T-helper 2 cell treated with Interferon-gamma antibody and Interleukin-4, amounts not matched to agents 5 μg/mL and 100 μg/mL, for 36 hours (primary cell): Measurements from ENCODE around the gene TRAF2.
A peak's percentile ranks its signal among the peaks of the same experiment; 100 is the strongest.

Experiments
- DNase-seq: peaks from one replicate; pipeline ENCODE4 v3.0.0; 2021; ENCODE audit warnings: low spot score
- H3K27ac Mint-ChIP-seq: one replicate; pipeline ENCODE4 v1.8.0; 2021; ENCODE audit warnings: mild to moderate bottlenecking, mixed read lengths
- H3K27me3 Mint-ChIP-seq: one replicate; pipeline ENCODE4 v1.8.0; 2021; ENCODE audit warnings: low read depth, mixed read lengths
- H3K36me3 Mint-ChIP-seq: one replicate; pipeline ENCODE4 v1.8.0; 2021; ENCODE audit warnings: low read depth, mixed read lengths
- H3K4me1 Mint-ChIP-seq: one replicate; pipeline ENCODE4 v1.8.0; 2021; ENCODE audit warnings: low read depth, mixed read lengths
- H3K4me3 Mint-ChIP-seq: one replicate; pipeline ENCODE4 v1.8.0; 2022; ENCODE audit warnings: mild to moderate bottlenecking, moderate library complexity, mixed read lengths
- H3K9me3 Mint-ChIP-seq: one replicate; pipeline ENCODE4 v1.8.0; 2021; ENCODE audit warnings: mixed read lengths

TRAF2 gene

DNA sequence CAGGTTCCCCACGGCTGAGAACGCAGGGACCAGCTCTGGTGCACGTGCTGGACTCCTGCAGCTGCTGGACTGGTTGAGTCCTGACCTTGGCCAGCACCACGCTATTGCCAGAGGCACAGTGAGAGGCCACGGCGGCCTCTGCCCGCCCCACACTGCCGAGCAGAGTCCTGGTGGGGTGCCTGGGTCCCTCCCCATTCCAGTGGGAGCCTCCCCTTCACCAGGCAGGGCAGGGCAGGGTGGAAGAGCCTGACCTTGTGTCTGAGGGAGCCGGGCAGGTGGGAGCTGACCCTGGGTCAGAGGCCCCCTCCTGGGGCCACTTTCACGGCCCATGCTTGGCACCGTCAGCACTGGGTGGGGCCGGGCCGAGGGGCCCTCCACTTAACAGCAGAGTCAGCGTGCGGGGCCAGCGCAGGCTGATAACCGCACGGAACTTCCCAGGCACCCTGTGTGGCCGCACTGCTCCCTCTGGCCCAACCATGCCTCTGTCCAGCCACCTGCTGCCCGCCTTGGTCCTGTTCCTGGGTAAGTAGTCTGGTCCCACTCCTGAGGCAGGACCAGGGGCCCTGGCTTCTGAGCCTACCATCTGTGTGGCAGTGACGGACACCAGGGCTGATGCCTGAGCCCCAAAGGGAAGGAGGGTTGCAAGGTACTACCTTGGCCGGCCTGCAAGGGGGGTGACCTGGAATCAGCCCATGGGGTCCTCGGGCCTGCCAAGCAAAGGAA, 34.2 kb upstream of the TRAF2 start, which contains the start of gene MAMDC4:
Gene MAMDC4, plus strand, starts transcription at position 406 of the 723 bp plus-strand sequence. Its CDS starts 71 bp downstream, at position 477.
- H3K27ac Mint-ChIP-seq, result no peak within 1 kb of the TSS
- peak within 1 kb of the TSS; percentile 2 for H3K4me3 Mint-ChIP-seq
- H3K9me3 Mint-ChIP-seq, result no peaks in the 10 kb centered on the region
- H3K27me3 Mint-ChIP-seq, result peaks cover 7% of the 10 kb centered on the region
- DNase-seq, result no peak
- peaks cover 7% of the 10 kb centered on the region for H3K4me1 Mint-ChIP-seq
- peaks cover 2% of the 10 kb centered on the region for H3K36me3 Mint-ChIP-seq

DNA sequence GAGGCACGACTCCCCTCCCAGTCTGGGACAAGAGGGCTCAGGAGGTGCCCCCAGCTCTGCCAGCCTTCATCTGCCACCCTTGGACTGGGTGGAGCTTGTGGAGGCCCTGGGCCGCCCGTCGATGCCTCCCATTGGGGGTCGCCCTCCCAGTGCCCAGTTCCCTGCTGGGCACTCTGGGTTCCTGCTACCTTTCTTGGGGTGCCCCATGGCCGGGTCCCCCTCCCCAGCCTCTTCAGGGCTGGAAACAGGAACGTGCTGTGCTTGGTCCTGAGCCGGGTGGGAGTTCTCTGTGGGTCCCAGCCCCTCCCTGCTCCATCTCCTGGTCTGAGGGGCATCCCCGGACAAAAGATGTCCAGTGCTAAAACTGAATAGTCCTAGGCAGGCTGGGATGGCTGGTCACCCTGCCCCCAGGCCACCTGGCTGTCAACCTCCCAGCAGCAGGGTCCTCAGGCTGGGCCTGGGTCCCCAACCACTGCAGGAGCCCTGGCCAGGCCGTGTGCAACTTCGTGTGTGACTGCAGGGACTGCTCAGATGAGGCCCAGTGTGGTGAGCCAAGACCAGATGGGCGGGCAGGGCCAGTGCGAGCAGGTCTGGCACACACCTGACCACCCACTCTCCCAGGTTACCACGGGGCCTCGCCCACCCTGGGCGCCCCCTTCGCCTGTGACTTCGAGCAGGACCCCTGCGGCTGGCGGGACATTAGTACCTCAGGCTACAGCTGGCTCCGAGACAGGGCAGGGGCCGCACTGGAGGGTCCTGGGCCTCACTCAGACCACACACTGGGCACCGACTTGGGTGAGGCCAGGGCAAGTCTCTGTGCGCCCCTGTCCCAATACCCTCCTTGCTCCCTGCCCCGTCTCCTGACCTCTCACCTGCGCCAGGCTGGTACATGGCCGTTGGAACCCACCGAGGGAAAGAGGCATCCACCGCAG, 33.4 kb upstream of the TRAF2 start:
- Mint-ChIP-seq H3K36me3 (no peaks in the 10 kb centered on the region), H3K4me1 (peaks cover 3% of the 10 kb centered on the region), H3K9me3 (no peaks in the 10 kb centered on the region), H3K27me3 (peaks cover 2% of the 10 kb centered on the region), H3K4me3 (no peak overlapping the region), H3K27ac (no peak overlapping the region)
- DNase-seq, result no peak

DNA sequence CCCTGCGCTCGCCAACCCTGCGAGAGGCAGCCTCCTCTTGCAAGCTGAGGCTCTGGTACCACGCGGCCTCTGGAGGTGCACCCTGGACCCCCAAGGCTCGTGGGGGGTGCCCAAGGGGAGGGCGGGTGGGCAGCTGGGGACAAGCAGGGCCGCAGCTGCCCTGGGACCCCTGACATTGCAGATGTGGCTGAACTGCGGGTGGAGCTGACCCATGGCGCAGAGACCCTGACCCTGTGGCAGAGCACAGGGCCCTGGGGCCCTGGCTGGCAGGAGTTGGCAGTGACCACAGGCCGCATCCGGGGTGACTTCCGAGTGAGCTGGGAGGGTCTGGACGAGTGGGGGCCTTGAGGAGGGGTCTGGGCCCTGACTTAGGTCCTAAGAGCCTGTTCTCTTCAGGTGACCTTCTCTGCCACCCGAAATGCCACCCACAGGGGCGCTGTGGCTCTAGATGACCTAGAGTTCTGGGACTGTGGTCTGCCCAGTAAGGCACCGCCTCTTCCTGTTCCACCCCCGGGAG, 32.7 kb upstream of the TRAF2 start:
- Mint-ChIP-seq H3K4me3 (no peak overlapping the region), H3K4me1 (peaks cover 2% of the 10 kb centered on the region), H3K36me3 (no peaks in the 10 kb centered on the region), H3K9me3 (no peaks in the 10 kb centered on the region), H3K27me3 (peaks cover 2% of the 10 kb centered on the region), H3K27ac (no peak overlapping the region)
- DNase-seq, result no peak

DNA sequence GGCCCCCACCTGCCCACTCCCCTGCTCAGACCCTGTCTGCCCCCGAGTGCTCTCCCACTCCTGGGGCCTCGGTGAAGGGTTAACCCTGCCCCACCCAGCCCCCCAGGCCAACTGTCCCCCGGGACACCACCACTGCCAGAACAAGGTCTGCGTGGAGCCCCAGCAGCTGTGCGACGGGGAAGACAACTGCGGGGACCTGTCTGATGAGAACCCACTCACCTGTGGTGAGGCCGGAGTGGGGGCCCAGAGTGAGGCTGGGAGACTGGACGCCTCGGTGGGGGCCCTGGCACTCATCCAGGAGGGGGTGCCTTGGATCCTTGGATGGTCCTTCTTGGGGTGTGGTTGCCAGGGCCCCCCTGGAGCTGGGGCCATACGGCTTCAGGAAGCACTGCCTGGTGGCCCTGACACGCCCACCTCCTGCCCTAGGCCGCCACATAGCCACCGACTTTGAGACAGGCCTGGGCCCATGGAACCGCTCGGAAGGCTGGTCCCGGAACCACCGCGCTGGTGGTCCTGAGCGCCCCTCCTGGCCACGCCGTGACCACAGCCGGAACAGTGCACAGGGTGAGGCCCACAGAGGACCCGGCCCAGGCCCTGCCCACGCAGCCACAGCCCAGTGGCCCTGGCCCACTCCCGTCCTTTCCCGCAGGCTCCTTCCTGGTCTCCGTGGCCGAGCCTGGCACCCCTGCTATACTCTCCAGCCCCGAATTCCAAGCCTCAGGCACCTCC, 32.0 kb upstream of the TRAF2 start:
- Mint-ChIP-seq H3K4me1 (peaks cover 2% of the 10 kb centered on the region), H3K27ac (peak overlapping the region; percentile 26), H3K4me3 (no peak overlapping the region), H3K27me3 (no peaks in the 10 kb centered on the region), H3K9me3 (no peaks in the 10 kb centered on the region), H3K36me3 (no peaks in the 10 kb centered on the region)
- DNase-seq, result no peak

DNA sequence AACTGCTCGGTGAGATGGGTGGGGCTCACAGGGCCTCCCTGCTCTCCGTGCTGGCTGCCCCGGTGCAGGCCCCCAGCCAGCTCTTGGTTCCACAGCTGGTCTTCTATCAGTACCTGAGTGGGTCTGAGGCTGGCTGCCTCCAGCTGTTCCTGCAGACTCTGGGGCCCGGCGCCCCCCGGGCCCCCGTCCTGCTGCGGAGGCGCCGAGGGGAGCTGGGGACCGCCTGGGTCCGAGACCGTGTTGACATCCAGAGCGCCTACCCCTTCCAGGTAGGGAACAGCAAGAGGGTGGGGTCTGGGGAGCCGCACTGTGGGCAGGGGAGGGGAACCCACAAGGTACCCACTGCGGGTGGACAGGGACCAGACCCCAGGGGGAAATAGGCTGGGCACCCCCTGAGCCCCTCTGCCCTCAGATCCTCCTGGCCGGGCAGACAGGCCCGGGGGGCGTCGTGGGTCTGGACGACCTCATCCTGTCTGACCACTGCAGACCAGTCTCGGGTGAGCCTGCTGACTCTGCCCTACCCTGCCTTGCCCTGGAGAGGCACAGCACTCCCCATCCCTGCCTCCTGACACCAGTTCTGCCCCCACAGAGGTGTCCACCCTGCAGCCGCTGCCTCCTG, 31.4 kb upstream of the TRAF2 start:
- no peaks in the 10 kb centered on the region for H3K36me3 Mint-ChIP-seq
- H3K27me3 Mint-ChIP-seq, result no peaks in the 10 kb centered on the region
- no peaks in the 10 kb centered on the region for H3K9me3 Mint-ChIP-seq
- no peak overlapping the region for H3K4me3 Mint-ChIP-seq
- peak overlapping the region; percentile 26 for H3K27ac Mint-ChIP-seq
- H3K4me1 Mint-ChIP-seq, result no peaks in the 10 kb centered on the region
- DNase-seq, result no peak

DNA sequence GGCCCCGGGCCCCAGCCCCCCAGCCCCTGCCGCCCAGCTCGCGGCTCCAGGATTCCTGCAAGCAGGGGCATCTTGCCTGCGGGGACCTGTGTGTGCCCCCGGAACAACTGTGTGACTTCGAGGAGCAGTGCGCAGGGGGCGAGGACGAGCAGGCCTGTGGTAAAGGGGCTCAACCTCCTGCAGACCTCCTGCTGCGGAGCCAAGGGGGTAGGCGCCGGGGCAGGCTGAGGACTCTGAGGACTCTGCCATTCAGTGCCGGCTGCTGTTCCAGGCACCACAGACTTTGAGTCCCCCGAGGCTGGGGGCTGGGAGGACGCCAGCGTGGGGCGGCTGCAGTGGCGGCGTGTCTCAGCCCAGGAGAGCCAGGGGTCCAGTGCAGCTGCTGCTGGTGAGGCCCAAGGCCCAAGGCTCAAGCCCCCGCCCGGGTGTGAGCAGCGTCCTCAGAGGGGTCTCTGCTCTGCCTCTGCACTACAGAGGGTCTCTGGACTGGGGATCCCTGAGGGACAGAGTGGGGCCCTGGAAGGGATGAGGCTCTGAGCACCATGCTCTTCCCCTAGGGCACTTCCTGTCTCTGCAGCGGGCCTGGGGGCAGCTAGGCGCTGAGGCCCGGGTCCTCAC, 30.7 kb upstream of the TRAF2 start:
- Mint-ChIP-seq H3K27me3 (no peaks in the 10 kb centered on the region), H3K4me3 (no peak overlapping the region), H3K4me1 (no peaks in the 10 kb centered on the region), H3K9me3 (no peaks in the 10 kb centered on the region), H3K27ac (no peak overlapping the region), H3K36me3 (no peaks in the 10 kb centered on the region)
- no peak for DNase-seq

DNA sequence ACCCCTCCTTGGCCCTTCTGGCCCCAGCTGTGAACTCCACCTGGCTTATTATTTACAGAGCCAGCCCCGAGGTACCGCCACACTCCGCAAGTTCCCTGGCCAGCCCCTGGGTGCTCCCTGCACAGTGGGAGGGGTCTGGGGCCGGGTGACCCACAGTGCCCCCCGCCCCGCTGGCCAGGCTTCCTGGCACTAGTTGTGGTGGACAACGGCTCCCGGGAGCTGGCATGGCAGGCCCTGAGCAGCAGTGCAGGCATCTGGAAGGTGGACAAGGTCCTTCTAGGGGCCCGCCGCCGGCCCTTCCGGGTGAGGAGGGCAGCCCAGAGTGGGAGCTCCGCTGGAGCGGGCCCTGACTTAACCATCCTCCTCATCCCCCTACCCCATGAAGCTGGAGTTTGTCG, 30.2 kb upstream of the TRAF2 start:
- DNase-seq, result no peak
- no peaks in the 10 kb centered on the region for H3K36me3 Mint-ChIP-seq
- no peak overlapping the region for H3K27ac Mint-ChIP-seq
- H3K4me1 Mint-ChIP-seq, result no peaks in the 10 kb centered on the region
- H3K27me3 Mint-ChIP-seq, result no peaks in the 10 kb centered on the region
- H3K9me3 Mint-ChIP-seq, result no peaks in the 10 kb centered on the region
- H3K4me3 Mint-ChIP-seq, result no peak overlapping the region

DNA sequence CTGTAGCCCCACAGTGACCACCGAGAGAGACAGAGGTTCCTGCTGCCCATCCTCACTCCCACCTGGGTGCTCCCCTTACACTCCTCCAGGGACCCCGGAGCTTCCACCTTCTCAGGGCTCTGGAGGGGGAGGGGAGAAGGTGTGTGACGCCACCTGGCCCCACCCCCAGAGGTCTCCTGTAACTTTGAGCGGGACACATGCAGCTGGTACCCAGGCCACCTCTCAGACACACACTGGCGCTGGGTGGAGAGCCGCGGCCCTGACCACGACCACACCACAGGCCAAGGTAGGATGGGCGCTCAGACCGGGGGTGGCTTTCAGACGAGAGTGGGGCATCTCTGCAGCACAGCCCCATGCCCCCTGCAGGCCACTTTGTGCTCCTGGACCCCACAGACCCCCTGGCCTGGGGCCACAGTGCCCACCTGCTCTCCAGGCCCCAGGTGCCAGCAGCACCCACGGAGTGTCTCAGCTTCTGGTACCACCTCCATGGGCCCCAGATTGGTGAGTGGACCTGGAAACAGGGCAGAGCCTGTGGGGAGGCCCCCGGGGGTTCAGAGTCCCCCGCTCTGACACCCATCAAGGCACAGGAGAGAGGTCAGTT, 29.7 kb upstream of the TRAF2 start:
- no peak for DNase-seq
- Mint-ChIP-seq H3K36me3 (no peaks in the 10 kb centered on the region), H3K27ac (no peak overlapping the region), H3K9me3 (no peaks in the 10 kb centered on the region), H3K27me3 (no peaks in the 10 kb centered on the region), H3K4me3 (no peak overlapping the region), H3K4me1 (no peaks in the 10 kb centered on the region)

DNA sequence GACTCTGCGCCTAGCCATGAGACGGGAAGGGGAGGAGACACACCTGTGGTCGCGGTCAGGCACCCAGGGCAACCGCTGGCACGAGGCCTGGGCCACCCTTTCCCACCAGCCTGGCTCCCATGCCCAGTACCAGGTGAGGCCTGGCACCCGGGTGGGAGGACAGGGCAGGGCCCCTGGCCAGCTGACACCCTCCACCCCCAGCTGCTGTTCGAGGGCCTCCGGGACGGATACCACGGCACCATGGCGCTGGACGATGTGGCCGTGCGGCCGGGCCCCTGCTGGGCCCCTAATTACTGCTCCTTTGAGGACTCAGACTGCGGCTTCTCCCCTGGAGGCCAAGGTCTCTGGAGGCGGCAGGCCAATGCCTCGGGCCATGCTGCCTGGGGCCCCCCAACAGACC, 29.1 kb upstream of the TRAF2 start:
- Mint-ChIP-seq H3K27ac (no peak overlapping the region), H3K36me3 (peaks cover 4% of the 10 kb centered on the region), H3K27me3 (no peaks in the 10 kb centered on the region), H3K4me1 (no peaks in the 10 kb centered on the region), H3K9me3 (no peaks in the 10 kb centered on the region), H3K4me3 (no peak overlapping the region)
- no peak for DNase-seq

DNA sequence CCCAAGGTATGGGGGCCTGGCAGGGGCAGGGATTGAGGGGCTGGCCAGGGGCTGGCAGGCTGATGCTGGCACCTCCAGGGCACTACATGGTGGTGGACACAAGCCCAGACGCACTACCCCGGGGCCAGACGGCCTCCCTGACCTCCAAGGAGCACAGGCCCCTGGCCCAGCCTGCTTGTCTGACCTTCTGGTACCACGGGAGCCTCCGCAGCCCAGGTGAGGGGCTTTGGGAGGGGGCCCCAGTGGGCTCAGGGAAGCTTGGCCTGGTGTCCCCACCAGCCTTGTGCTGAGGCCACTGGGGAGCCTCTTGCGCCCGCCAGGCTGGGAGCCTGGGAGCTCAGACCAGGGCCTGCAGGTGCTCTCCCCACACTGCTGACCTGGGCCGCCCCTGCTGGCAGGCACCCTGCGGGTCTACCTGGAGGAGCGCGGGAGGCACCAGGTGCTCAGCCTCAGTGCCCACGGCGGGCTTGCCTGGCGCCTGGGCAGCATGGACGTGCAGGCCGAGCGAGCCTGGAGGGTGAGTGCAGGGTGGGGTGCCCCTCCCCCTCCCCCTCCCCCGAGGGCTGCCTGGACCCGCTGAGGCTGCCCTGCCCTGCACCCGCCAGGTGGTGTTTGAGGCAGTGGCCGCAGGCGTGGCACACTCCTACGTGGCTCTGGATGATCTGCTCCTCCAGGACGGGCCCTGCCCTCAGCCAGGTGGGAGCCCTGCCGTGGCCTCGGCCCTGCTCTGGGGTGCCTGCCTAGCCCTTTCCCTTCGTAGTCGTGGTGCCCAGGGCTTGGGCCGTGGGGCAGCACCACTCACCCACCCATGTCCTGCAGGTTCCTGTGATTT, 28.5 kb upstream of the TRAF2 start:
- Mint-ChIP-seq H3K4me1 (no peaks in the 10 kb centered on the region), H3K27ac (no peak overlapping the region), H3K36me3 (peaks cover 7% of the 10 kb centered on the region), H3K4me3 (no peak overlapping the region), H3K9me3 (no peaks in the 10 kb centered on the region), H3K27me3 (no peaks in the 10 kb centered on the region)
- no peak for DNase-seq

DNA sequence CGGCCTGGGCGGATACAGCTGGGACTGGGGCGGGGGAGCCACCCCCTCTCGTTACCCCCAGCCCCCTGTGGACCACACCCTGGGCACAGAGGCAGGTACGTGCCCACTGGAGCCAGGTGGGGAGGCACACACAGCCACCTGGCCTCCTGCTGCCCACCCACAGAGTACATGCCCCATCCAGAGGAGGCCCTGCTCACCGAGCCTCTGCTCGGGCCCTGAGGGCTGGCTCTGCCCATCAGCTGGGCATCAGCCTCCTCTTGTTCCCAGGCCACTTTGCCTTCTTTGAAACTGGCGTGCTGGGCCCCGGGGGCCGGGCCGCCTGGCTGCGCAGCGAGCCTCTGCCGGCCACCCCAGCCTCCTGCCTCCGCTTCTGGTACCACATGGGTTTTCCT, 27.9 kb upstream of the TRAF2 start:
- no peak for DNase-seq
- Mint-ChIP-seq H3K36me3 (peaks cover 12% of the 10 kb centered on the region), H3K27me3 (no peaks in the 10 kb centered on the region), H3K4me1 (no peaks in the 10 kb centered on the region), H3K27ac (no peak overlapping the region), H3K9me3 (no peaks in the 10 kb centered on the region), H3K4me3 (no peak overlapping the region)
